NB4 (cell line): ENCODE measurements around the gene VENTX.

ENCODE experiments used
- MAX ChIP-seq: IDR thresholded peaks from 2 replicates; pipeline ENCODE4 v1.6.1; 2011; ENCODE audit warnings: low read depth, low read length
- TF ChIP-seq, protein P1 (sequence below): IDR thresholded peaks from one replicate; pipeline ENCODE4 v1.5.1; 2012; ENCODE audit warnings: low read depth, low read length

DNA sequence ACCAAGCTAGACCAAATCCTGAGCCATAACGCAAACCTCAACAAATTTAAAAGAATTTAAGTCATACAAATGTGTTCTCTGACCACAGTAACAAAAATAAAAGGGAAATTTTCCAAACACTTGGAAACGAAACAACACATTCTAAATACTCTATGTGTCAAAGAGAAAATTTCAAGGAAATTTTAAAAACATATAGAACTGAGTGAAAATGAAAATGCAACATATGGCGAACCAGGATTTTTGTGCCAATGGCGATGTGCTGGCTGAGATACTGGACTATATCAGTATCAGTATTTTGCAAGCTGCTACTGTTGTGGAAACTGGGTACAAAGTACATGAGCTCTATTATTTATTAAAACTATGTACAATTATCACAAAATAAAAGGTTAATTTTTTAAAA is 43.5 kb upstream of the VENTX start:
- no peak for TF ChIP-seq MAX
- TF ChIP-seq, protein P1, sequence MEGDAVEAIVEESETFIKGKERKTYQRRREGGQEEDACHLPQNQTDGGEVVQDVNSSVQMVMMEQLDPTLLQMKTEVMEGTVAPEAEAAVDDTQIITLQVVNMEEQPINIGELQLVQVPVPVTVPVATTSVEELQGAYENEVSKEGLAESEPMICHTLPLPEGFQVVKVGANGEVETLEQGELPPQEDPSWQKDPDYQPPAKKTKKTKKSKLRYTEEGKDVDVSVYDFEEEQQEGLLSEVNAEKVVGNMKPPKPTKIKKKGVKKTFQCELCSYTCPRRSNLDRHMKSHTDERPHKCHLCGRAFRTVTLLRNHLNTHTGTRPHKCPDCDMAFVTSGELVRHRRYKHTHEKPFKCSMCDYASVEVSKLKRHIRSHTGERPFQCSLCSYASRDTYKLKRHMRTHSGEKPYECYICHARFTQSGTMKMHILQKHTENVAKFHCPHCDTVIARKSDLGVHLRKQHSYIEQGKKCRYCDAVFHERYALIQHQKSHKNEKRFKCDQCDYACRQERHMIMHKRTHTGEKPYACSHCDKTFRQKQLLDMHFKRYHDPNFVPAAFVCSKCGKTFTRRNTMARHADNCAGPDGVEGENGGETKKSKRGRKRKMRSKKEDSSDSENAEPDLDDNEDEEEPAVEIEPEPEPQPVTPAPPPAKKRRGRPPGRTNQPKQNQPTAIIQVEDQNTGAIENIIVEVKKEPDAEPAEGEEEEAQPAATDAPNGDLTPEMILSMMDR, result no peak
